Adrenal gland (tissue), 5 donors: ENCODE measurements around the gene SYNGAP1.

Source experiments
- POLR2A ChIP-seq, 2 donors: fragments of 450-650 bp; IDR thresholded peaks; one replicate each; pipeline ENCODE4 v1.6.1; 2017; ENCODE audit warnings: antibody characterized with exemption in 2 of 2, mild to moderate bottlenecking in 2 of 2, moderate library complexity in 1 of 2
- TF ChIP-seq, protein P1 (sequence below), 6 experiments: fragments of 450-650 bp in 4 of 6; fragments of 200-600 bp in 2 of 6; sonication (generic) in 1 of 6; IDR thresholded peaks; 1 replicate in 5 of 6; 2 replicates in 1 of 6; pipeline versions ENCODE4 v1.5.1 to v1.8.0; 2016 to 2021; ENCODE audit warnings: antibody characterized with exemption in 6 of 6, mild to moderate bottlenecking in 2 of 6, moderate library complexity in 1 of 6
- donor health status: DM: no; HTN: no; CAD: no.

DNA sequence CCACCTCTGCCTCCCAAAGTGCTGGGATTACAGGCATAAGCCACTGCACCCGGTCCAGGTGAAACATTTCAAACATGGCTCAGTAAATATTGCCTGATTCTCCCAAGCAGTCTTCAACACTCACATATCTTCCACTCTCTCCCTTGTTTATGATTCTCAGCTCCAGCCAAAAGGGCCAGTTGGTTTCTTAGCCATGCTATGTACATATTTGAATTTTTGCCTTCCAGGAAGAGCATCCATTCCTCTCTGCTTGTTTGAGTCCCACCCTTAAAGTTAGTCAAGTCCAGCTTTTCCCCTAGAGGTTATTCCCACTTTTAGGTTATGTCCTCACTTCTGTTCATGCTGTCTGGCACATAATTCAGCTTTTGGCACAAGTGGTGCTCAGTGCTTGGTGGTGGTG, 22.3 kb upstream of the SYNGAP1 start:
- no peak for TF ChIP-seq POLR2A (IDR thresholded peaks at IDR 0.05)
- TF ChIP-seq, protein P1, sequence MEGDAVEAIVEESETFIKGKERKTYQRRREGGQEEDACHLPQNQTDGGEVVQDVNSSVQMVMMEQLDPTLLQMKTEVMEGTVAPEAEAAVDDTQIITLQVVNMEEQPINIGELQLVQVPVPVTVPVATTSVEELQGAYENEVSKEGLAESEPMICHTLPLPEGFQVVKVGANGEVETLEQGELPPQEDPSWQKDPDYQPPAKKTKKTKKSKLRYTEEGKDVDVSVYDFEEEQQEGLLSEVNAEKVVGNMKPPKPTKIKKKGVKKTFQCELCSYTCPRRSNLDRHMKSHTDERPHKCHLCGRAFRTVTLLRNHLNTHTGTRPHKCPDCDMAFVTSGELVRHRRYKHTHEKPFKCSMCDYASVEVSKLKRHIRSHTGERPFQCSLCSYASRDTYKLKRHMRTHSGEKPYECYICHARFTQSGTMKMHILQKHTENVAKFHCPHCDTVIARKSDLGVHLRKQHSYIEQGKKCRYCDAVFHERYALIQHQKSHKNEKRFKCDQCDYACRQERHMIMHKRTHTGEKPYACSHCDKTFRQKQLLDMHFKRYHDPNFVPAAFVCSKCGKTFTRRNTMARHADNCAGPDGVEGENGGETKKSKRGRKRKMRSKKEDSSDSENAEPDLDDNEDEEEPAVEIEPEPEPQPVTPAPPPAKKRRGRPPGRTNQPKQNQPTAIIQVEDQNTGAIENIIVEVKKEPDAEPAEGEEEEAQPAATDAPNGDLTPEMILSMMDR (IDR thresholded peaks at IDR 0.05), result no peak
